HG03159 (cell line): ENCODE results near the gene JCAD.
"Not testable (repeated sequence)": the region's sequence is repeated elsewhere in the genome, so short reads cannot be mapped to it uniquely, and the experiment has no call there.

Source experiments
- ATAC-seq: cut with Tn5 transposase; IDR thresholded peaks from one replicate; pipeline ENCODE4 v1.9.1; 2021; ENCODE audit warnings: mild to moderate bottlenecking, moderate library complexity; ENCODE audit not compliant: unreplicated experiment

Gene JCAD

GRCh38 chr10:29998142-29998808 lies 61.1 kb downstream of the JCAD start:
- ATAC-seq: peak; percentile 92

- no peak for ATAC-seq
Observed at GRCh38 chr10:29994811-29995210, 64.6 kb downstream of the JCAD start.

DNA sequence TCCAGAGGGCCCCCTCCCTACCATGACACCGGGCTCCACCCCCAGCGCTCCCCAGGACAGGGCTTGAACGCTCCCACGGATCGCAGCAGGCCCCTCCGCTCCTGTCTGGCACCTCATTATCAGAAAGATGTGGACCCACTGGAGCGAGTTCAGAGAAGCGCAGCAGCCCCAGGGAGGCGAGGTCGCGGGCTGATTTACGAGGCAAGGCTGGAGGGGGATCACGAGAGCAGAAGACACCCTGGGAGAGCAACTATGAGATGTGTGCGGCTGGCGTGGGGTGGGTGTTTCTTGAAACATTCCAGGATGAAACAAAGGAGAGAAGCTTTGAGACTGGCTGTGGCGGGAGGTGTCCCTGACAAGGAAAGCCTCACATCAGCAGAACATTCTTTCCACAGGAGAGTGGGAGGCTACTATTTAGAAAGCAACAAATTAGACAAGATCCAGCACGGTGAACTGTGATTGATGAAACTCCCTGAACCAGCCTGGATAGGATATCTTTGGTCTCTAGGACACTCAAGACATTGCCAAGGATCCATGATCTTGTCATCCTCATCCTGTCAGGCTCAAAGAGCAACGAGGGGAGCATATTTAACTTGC lies 66.0 kb downstream of the JCAD start:
- no peak for ATAC-seq

- no peak for ATAC-seq
Observed at GRCh38 chr10:29992914-29993313, 66.5 kb downstream of the JCAD start.

DNA sequence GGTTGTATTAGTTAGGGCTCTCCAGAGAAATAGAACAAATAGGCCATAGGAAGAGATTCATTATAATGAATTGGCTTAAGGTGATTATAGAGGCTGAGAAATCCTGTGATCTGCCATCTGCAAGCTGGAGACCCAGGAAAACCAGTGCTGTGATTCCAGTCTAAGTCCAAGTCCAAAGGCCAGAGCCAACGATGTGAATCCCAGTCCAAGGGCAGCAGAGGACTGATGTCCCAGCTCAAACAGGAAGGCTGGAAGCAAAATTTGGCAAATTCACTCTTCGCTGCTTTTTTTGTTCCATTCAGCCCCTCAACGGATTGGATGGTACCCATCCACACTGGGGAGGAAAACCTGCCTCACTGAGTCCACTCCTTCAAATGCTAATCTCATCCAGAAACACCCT lies 68.0 kb downstream of the JCAD start:
- ATAC-seq: no peak

DNA sequence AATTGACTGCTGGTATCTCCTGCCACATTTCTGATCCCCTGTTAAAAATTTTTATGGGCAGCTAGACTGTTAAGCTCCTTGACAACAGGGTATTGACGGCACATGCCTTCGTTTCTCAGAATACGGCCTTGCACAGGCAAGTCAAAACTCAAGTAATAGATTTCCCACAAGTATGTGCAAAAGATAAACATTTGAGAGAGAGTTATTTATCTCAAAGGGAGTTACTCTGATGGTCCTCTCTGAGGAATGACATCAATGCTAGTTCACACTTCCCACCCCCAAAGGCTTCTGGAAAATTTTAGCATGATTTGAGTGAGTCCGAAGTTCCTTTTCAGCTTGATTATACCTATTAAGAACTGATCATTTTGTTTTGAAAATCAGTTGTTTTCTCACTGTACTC lies 71.9 kb downstream of the JCAD start:
- ATAC-seq: no peak

- no peak for ATAC-seq
Observed at GRCh38 chr10:29982997-29983648, 76.3 kb downstream of the JCAD start.

GRCh38 chr10:29981510-29981909 lies 77.9 kb downstream of the JCAD start:
- ATAC-seq: no peak

GRCh38 chr10:29980084-29980483 lies 79.3 kb downstream of the JCAD start:
- no peak for ATAC-seq

- ATAC-seq: not testable (repeated sequence)
Observed at GRCh38 chr10:29979421-29979779, 80.0 kb downstream of the JCAD start.

DNA sequence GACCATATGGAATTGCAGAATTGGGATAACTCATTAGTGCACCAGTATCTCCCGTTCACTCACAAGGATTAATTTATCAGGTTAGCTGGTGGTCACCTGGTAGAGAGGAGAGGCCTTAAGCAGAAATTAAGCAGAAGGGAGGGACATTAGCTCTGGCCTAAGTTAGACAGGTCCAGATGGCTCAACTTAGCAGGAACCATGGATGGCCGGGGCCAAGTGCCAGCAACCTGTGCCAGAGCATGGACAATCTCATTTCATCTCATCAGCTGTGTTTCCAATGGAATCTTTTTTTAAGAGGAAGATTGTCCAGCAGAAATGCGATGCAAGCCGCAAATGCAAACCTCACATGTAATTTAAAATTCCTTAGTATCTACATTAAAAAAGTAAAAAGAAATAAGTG lies 82.2 kb downstream of the JCAD start:
- ATAC-seq: no peak

DNA sequence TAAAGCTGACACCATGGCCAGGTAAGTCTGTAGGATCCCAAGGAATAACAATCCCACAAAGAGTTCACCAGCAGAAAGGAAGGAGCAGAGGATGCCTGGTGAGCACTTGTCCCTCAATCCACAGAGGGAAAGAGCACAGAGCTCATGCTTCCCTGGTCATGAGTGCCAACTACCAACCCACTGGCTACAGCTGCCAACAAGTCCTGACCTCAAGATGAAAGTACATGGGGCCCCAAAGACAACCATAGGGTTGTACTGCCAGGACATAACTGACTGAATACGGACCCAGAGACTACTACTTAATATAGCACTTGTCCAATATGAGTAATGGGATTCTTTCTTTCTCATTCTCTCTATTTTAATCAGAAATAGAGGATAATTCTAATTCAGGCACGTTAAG lies 83.3 kb downstream of the JCAD start:
- no peak for ATAC-seq

DNA sequence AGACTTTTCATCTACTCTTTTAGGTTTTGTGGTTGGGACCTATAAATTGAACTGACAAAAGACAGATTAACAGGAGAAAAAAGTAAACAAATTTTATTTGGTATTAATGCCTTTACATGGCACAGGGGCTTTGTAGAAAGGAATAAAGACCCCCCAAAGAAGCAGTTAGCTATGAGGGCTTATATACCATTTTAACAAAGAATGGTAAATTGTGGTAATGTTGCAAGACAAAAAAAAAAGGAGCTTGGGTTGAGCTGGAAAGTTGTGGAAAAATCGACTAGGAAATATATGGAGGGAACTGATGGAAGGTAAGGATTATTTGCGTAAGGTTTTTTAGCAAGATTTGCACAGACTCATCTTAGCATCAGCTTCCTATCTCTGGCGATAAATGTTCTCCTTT lies 84.6 kb downstream of the JCAD start:
- ATAC-seq: no peak

GRCh38 chr10:29973921-29974320 lies 85.5 kb downstream of the JCAD start:
- ATAC-seq: no peak

- ATAC-seq: no peak
Observed at GRCh38 chr10:29970576-29970975, 88.8 kb downstream of the JCAD start.

GRCh38 chr10:29970012-29970396 lies 89.4 kb downstream of the JCAD start:
- ATAC-seq: no peak

DNA sequence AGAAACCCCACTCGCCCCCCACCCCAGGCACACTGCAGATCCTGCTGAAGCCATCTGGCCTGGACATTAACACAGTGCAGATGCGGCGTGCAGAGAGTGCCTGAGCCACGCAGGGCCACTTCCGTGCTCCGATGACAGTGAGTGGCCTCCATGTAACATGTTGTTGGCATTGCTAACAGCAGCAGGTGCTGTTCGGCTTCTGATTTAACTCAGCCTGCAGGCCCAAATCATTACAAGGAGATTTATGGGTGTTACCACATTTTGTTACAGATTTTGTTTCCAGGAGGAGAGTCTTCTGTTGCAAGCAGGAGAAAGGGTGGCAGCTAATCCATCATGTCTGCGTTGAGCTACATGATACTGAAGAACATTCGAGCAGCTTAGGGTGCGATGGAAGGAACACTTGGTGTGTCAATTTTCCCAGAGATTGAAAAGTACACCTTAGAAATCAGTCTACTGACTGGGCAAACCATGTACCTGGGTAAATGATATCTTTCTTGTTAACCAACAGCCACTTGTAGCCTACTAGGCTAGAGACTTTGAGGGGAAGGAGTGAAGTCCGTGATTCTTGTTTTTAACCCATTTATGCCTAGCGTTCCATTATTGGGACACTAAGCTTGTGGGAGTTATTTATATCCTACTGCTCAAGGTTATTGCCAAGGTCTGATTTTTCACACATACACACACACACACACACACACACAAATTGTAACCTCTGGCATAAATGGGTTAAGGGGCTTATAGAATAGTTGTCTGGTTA lies 90.0 kb downstream of the JCAD start:
- no peak for ATAC-seq

- no peak for ATAC-seq
Observed at GRCh38 chr10:29968585-29968984, 90.8 kb downstream of the JCAD start.

- ATAC-seq: no peak
Observed at GRCh38 chr10:29966269-29966668, 93.1 kb downstream of the JCAD start.
